COR-L47 (cell line): Measurements from ENCODE around the gene OTUB1.

Source experiments
- DNase-seq: peaks from one replicate; lab custom pipeline; 2025; lab: John Stamatoyannopoulos, UW

Gene OTUB1

DNA sequence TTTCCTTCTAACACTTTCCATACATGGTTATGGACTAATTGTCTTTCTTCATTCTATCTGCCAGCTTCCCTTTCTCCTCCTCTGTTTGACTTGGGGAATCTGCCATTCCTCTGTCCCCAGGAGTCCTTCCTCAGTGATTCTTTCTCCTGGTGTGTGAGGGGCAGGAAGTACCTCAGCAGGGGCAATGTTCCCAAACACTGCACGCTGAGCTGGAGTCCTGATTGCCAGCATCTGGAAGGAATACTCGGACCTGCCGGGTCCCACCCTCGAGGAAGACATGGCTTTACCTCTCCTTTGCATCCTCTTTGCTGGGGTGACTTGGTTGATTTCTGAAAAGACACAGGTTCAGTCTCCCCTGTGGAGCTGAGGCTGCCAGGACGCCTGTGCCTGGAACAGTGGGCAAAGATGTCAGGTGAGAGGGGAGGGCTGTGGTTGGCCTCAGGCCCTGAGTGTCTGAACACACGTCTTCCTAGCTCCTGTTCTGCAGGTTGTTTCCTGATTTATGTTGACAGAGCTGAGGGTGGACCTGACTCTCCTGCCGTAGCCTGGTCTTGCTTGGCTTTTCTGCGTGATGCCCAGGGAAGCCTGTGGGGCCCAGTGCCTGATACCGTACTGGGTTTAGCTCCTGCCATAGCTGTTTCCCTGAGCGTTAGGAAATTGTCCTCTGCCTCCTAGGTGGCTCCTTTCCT lies 7.5 kb upstream of the OTUB1 start:
- DNase-seq: no peak

DNA sequence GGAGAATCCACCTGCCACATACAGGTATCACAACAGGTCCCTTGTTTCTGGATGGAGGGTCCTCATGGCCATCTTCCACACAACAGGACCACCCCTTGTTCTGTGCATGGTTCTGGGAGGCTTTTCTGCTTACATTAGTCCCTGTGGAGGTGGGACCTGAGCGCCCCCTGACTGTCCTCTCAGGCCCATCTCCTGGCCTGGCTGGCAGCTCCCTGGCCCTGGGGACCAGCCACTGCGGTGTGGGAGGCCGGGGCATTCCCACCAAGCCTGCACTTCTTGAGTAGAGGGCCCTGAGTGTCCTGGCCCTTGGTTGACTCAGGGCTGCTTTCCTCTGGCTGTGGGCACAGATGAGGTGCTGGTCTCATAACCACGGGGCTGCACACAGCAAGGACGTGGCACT lies 6.8 kb upstream of the OTUB1 start:
- no peak for DNase-seq

DNA sequence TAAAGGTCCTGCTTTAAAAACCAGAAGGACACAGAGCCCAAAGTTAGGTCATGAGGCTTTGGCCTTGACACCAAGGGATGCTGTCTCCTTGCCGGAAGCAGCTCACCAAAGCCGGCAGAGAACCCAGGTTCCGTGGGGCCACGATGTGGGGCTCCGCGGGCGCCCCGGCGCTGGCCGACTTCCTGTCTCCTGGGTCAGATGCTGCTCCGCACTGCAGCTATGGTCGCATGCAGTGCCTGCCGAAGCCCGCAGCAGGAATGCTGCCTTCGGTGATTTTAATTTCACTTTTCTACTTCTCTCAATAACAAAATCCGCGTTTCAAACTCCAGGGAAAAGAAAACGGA lies 454 bp upstream of the OTUB1 start:
- DNase-seq: no peak

DNA sequence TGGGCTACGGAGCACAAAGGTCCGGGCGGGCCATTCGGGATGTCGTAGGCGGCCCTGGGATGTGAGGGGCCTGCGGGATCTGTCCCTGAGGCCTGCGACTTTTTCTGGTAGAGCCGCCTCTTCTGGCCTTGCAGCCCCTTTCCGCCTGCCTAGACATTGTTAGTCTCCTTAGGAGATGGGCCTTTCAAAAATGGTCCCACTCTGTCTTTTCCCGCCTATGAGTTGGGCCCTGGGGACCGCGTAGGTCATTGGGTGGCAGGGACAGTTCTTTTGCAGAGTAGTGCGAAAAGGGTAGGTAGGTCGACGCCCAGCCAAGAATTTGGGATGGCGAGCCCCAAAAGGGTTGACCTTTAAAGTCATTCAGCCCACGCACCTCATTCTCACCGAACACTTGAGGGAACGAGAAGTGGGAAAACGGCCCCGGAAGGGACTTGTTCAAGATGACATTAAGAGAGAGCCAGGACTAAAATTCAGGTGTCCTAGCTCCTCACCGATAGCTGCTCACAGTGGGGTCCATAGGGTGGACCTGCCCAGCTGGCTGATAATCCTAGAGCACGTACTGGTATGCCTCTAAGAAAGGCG lies 785 bp downstream of the OTUB1 start:
- no peak for DNase-seq

DNA sequence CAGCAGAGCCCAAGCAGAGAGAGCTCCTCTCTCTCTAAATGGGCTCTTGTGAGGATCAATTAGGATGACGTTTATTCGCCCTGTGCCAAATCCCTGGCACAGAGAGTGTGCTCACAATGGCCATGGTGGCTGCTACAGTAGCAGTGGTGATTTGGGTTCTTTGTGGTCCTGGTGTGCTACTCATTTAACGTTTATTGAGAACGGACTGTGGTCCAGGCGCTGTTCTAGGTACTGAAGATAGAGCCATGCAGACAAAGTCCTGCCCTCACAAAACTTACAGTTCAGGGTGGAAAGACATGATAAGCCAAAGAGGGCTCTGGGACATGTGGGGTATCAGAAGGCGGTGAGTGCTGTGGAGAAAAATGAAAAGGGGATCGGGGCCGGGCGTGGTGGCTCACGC lies 5.3 kb downstream of the OTUB1 start:
- DNase-seq: no peak

DNA sequence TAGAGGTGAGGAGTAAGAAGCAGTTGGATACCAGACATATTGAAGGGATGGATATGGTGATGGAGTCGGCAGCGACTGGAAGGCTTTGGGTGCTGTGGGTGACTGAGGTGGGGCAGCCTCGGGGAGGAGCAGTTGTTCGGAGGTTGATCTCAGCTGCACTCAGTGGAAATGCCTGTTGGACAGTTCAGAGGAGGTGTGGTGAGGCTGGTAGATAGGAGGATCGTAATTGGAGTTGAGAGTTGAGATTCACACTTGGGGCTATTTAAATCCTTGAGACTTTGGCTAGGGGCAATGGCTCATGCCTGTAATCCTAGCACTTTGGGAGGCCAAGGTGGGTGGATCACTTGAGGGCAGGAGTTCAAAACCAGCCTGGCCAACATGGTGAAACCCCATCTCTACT lies 6.9 kb downstream of the OTUB1 start:
- DNase-seq: no peak

DNA sequence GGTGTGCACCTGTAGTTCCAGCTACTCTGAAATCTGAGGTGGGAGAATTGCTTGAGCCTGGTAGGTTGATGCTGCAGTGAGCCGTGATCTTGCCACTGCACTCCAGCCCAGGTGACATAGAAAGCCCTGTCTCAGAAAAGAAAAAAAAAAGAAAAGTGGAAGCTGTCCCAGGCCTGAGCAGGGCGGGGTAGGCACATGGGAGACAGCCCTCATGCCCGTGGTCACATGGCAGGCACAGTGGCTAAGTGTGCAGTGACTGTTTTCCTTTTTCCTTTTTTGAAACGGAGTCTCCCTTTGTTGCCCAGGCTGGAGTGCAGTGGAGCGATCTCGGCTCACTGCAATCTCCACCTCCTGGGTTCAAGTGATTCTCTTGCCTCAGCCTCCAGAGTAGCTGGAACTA lies 7.8 kb downstream of the OTUB1 start:
- no peak for DNase-seq

DNA sequence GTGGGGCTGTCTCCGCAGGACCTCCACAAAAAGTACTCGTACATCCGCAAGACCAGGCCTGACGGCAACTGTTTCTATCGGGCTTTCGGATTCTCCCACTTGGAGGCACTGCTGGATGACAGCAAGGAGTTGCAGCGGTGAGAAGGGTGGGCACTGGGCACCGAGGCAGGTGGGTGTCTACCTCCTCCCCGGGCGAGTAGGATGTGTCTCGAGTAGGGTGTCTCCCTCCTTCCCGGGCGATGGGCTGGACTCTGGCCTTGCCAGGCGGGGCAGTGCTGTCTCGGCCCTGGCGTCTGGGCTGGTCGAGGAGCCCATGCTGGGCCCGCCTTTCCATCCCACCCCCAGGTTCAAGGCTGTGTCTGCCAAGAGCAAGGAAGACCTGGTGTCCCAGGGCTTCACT lies 10.3 kb downstream of the OTUB1 start:
- no peak for DNase-seq

DNA sequence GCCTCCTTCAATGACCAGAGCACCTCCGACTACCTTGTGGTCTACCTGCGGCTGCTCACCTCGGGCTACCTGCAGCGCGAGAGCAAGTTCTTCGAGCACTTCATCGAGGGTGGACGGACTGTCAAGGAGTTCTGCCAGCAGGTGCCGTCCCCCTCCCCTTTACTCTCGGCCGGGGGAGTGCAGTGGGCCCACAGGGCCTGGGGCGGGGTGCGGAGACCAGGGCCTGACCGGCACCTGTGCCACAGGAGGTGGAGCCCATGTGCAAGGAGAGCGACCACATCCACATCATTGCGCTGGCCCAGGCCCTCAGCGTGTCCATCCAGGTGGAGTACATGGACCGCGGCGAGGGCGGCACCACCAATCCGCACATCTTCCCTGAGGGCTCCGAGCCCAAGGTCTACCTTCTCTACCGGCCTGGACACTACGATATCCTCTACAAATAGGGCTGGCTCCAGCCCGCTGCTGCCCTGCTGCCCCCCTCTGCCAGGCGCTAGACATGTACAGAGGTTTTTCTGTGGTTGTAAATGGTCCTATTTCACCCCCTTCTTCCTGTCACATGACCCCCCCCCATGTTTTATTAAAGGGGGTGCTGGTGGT lies 11.0 kb downstream of the OTUB1 start:
- DNase-seq: no peak

DNA sequence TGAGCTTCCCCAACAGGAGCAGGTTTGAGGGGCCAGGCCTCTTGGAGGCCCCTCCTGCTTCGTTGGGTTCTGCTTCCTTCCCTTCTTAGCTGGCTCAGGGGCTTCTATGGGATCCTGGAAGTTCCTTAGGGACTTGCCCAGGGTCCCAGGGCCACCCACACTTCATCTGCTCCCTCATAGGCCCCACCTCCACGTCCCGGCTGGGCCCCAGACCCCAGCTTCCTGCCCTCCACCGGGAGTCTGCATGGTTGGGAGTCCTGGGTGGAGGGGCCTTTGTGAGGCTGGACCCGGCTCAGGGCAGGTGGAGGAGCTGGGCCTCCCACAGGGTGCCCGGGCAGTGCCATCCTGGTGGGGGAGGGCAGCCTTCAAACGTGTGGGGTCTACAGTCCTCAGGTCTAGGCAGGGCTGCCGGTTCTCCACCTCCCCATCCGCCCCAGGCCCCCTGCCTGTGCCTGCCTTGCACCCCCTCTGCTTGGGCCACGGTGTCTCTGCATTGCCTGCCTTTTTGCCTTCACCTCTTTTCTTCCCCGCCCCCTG lies 11.6 kb downstream of the OTUB1 start:
- DNase-seq: no peak

DNA sequence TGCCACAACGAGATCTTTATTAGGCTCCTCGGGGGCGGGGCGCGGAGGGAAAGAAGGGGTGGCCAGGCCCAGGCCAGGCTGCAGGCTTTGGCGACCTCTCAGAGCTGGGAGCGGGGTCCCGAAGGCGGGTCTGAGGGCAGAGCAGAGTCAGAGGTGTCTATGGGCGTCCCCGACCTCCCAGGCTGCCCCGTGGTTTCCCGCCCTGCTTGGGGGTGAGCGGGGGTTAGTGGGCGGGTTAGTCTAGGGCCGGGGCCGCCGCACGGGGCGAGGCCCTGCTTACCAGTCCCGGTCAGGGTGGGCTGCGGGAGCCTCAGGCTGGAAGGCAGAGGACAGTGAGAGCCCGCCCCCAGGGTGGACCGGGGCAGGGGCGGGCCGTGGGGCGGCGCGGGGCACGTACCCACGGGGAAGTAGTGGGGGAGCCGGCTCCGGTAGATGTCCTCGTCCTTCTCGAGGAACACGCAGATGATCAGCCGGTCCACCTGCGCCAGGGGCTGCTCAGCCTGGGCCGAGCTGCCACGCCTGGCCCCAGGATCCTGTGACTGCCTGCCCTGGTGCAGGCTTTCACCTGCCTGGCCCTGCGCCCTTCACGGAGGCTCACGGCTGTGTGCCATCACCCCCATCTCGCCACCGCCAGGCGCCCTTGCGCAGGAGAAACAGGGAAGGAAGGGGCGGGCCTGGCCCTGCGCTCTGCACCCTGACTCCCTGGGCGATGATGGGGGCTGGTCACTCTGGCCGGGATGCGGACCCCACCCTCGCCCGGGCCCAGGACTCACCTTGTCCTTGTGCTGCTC lies 12.5 kb downstream of the OTUB1 start:
- no peak for DNase-seq

DNA sequence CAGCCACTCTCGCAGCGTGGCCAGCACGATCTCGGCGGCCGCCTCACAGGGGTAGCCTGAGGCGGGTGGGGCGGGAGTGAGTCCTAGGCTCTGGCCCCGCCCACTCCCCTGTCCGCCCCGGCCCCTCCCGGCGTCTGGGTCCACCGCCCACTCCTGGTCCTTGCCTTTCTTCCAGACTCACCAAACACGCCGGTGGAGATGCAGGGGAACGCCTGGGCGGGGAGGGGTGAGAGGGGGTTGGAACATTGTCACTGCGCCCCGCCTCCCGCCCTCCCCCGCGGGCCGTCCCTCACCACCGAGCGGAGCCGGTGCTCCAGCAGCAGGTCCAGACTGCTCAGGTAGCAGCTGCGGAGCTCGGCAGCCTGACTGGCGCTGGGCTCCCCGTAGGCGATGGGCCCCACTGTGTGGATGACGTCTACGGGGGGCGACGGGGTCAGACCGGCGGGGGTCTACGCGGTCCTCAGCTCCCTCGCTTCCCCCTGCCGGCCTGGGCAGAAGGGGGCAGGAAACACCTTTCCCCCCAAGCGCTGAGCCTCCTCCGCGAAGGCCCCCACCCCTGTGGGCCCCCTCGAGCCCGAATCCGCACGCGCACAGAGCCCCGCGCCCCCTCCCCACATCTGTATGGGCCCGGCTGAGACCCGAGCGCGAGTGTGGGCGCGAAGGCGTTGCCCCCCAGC lies 13.2 kb downstream of the OTUB1 start:
- no peak for DNase-seq

DNA sequence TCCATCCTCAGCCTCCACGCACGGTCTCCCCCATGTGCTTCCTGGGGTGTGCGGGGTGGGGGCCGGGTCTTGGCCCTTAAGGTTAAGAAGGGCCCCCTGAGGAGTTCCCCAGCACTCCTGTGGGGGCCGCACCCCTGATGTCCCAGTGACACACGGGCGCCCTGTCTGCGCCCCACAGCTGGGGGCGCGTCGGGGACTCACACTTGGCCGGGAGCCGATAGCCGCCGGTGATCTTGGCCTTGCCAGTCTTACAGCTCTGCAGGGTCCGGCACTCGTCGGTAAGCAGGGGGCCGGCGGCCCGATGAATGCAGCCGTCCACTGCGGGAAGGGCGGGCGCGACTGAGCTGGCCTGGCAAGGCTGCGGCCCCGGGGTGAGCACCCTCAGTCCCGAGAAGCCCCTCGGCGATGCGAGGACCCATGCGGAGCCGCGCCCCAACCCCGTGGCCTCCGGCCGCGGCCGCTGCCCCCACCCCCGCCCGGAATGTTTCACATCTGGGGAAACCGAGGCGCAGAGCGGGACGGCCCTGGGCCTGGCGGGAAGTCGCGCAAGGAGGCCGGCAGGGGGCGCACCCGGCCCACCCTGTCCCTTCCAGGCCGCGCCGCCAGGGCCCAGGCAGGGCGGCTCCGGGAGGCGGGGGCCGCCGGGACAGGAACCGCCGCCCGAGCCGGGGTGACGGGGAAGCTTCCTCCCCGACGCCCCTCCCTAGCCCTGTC lies 13.9 kb downstream of the OTUB1 start:
- DNase-seq: no peak

DNA sequence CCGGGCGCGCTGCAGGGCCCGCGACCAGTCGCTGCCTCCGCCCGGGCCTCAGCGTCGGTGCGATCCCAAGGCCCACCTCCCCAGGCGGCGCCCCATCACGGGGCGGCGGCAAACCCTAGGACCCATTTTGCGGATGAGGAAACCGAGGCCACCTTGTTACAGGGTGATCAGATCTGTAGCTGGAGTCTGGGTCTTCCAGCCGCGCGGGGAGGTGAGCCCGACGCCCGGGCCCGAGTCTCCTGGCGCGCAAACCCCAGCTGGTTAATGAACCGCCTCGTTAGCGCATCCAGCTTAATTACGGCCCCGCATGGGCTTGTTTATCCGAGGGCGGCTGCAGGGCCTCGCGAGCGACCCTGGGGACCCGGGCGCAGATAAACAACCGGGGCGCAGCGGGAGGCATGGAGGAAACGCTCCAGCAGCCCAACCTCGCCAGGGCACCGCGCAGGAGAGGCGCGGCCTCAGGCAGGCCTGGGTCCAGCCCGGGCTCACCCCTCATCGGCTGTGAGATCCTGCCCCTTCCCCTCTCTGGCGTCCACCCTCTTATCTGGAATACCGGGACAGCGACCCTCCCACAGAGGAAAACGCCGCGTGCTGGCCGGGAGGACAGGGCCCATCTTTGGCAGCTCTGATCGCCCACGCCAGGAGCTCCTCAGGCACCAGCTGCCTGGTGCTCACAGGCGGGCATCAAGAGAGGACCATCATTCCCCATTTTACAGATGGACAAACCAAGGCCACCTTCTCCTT lies 14.7 kb downstream of the OTUB1 start:
- DNase-seq: no peak

DNA sequence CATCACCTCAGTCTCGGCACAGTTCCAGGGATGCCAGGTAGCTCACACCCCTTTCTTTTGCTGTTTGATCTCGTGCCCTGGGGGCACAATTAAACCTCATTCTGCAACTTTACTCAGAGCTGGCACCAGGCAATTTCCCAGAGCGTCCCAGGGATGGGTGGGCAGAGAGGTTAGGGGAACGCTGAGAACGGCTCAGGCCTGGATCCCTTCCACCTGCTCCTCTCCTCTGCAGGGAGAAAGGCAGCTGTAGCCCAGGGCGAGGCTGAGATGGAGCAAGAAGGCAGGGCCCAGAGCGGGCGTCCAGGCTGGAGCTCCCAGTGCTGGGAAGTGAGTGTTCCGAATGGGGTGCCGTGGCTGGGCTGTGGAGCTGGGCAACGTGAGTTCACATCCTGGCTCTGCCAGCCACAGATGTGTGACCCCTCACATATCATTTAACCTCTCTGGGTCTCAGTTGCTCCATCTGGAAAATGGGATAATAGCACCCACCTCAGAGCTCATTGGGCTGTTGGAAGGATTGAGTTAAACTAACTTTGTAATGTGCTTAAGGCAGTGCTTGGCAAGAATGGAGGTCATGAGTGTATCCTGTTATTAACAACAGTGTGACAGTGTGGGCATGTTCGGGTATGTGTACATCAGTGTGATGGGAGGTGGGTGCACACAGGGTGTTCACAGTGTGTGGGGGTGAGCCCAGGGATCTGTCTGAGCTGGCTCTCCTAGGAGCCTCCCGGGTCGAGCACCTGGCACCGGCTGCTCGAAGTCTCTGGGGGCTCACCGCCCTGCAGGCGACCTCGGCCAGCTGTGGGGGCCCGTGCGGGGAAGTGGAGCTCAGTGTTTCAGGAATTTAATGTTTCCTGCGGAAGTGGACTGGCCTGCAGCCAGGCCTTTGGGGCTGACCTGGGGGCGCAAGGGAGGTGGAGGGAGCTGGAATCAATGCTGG lies 15.5 kb downstream of the OTUB1 start:
- no peak for DNase-seq

DNA sequence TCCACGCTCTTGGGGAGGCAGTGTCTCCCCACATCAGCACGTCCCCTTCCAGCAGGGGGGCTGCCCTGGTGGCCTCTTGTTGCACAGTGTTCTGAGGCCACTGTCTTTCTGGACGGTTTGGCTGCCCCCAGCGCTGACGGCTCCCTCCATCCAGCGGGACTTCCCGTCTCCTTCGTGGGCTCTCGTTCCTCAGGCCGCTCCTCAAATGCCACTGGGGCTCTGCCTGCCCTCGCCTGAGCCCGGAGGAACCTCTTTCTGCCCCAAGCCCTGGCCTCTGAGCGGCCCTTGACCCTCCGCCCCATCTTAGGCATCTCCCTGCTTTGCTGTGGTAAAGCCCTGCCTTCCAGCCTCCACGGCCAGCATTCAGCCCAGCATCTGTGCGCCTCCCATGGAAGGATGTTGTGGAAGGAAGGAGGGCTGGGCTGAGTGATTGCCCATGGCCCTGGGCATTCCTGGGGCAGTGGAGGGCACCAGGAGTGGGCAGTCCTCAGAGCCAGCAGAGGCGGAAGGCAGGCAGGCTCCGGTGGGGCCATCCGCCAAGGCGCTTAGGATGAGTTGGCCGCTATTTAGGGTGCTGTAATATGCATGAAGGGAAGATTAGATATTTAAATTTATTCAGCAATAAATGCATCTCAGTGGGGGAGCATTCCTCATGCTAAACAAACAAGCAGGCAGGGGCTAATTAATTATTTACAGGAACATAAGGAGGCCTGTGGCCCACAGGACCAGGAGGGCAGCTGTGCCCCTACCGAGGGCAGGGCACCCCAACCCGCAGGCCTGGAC lies 17.8 kb downstream of the OTUB1 start:
- no peak for DNase-seq

DNA sequence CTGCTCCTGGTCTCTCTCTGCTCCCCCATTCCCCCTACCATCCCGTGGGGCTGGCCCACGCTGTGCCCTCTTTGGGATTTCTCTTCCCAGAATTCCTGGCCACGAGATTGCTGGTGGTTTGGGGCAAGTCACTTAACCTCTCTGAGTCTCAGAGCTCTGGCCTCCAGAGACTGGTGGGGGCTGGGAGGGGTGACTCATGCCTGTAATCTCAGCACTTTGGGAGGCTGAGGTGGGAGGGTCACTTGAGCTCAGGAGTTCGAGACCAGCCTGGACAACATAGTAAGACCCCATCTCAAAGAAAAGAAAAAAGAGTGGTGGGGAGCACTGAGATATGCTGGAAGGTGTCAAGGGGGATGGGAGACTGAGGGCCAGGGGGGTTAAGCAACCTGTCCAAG lies 18.3 kb downstream of the OTUB1 start:
- DNase-seq: no peak

DNA sequence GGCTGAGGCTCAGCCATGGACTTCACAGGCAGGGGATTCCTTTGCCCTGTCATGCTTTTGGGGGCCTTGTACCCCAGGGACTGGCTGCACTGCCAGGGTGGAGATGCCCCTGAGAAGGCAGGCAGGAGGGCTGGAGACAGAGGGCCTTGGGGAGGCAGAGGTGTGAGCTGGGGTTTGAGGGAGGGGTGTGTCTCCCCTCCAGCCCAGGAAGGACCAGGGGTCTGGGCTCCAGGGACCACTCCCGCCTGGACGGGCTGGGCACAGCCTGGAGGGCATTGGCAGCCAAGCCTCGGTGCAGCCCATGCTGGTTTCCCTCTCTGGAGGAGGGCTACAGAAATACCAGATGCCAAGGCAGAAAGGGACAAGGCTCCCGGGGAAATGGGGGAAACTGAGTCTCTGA lies 19.5 kb downstream of the OTUB1 start:
- DNase-seq: no peak

DNA sequence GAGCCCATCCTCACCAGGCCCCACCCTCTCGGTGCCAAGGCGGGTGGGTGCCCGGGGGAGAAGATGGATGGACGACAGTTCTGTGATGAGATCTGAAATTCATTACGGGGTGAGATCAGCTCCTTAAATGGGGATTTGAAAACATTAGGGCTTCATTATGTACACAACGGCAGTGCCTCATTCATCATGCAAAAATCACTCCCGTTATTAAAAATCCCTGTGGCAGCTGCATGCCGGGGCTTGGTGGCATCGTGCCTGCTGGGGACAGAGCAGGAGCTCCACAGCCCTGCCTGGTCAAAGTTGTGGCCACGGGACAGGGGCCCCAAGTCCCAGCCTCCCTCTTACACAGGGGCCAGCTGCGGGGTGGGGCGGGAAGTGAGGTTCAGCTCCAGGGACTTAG lies 20.2 kb downstream of the OTUB1 start:
- no peak for DNase-seq
